SH-SY5Y (cell line): ENCODE results near the gene CCDC170.

Source experiments
- GATA2 ChIP-seq: IDR thresholded peaks from 2 replicates; pipeline ENCODE4 v1.6.1; 2011; ENCODE audit warnings: mild to moderate bottlenecking, low read depth, low read length
- GATA3 ChIP-seq: IDR thresholded peaks from 2 replicates; pipeline ENCODE4 v1.6.1; 2011; ENCODE audit warnings: low read depth, mild to moderate bottlenecking, low read length, moderate library complexity

Gene CCDC170

DNA sequence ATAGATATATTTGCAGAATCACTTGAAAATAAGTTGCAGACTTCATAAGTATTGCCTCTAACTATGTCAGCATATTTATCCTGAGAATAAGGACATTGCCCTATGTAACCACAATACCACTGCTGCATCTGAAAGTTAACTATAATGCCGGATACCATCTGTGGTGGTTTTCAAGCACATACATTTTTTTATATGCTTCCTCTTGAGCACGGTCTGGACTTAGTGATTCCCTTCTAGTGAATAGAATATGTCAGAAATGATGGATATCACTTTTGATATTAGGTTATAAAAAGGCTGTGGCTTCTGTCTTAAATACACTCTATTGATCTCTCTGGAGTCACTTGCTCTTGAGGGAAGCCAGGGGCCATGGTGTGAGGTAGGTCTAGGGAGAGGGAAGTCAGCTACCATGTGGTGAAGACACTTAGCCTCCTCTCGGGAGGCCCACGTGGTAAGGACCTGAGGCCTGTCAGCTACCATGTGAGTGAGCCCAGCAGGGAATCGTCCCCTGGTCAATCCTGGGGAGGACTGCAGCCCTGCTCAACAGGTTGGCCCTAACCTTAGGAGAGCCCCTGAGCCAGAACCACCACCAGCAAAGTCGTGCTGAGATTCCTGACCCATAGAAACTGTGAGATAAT, 57.5 kb downstream of the CCDC170 start:
- no peak for TF ChIP-seq GATA2
- no peak for TF ChIP-seq GATA3

DNA sequence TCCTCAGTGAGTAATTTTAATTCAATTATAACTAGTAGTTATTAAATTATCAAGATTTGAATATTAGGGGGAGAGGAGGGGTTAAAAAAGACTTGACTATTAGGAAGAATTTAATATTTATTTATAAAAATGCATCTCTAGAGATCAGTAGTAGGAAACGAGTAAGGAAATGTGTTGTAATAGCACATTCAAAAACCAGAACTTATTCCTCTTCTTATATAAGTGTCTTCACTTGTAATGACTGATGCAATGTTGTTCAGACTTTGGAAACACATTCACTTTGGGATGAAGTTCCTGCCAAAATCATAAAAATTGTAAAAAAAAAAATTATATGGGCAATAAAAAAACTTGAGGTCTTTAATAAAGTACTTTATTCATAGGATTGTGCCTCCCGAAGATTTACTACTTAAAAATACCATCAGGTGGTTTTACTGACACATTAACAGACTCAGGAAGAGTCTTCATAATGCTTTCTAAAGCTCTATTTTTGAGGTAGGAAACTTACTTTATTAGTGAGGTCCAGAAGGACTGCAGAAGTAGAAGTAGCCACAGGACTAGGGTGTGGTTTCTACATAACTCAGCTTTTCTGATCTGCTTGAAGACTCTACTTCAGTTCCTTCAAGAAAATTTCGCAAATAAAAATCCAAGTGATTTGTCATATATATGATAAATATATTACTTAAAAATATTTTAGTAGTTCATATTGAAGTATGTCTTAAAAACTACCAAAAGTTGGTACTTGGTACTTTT, 59.8 kb downstream of the CCDC170 start:
- no peak for TF ChIP-seq GATA2
- TF ChIP-seq GATA3 = no peak

DNA sequence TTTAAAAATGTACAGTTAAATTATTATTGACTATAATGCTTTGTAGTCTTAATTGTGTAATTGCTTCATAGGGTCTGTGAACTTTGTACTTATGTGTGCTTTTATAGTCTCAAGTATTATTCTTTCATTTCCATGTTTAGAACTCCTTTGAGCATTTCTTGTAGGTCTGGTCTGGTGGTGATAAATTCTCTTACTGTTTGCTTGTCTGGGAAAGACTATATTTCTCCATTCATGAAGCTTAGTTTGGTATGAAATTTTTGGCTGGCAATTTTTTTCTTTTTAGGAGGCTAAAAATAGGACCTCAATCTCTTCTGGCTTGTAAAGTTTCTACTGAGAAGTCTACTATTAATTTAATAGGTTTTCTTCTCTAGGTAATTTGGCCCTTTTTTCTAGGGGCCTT, 67.4 kb downstream of the CCDC170 start:
- TF ChIP-seq GATA2 = no peak
- no peak for TF ChIP-seq GATA3

DNA sequence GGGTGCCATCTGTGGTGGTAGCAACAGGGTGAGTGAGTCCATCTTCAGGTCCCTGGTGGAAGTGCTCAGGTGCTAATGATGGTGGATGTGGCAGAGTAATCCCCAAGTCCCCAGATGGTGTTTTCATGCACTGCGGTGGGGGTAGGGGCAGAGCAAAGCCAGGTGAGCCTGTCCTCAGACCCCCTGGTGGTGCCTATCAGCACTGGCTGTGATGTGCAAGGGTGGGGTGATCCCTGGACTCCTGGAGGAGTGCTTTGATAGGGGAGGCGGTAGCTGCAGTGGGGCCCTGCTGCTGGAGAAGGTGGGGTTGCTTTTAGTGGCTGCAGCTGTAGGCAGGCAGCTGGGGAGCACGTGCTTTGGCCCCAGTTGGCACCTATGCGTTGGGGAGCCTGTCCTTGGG, 70.8 kb downstream of the CCDC170 start:
- TF ChIP-seq GATA3 (no peak), GATA2 (no peak)

DNA sequence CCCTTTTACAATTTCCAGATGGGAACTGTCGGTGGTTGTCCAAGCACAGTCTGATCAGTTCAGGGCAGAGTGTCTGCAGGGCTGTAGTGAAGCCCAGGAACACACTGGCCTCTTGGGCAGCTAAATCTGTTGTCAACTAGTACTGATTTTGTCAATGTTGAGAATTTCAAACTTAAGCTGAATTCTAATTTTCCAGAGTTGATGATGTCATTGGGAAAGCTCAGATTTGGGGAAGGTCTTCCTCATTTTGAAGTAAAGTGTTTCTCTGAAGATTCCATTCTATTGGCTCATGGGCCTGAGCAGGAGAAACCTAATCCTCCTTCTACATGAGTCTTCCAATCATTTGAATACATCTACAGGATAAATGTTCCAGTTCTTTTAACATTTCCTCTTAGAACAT, 72.1 kb downstream of the CCDC170 start:
- TF ChIP-seq GATA3 (no peak), GATA2 (no peak)

DNA sequence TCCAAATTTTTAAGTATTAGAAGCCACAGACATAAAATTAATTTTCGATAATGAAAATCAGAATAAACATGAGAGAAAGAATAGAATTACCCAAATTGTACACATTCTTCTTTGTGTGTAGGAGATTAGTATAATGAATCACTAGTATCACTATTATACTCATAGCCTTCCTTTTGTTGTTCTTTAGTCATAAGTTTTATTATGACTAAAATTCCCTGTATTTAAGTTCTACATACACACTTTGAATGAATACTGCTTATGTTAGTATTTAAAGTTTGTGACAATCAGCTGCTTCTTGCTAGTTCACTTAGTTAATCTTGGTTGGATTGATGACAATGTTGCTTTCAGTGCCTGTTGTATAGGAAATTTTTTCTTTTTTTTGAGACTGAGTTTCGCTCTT, 72.7 kb downstream of the CCDC170 start:
- no peak for TF ChIP-seq GATA2
- TF ChIP-seq GATA3 = no peak

DNA sequence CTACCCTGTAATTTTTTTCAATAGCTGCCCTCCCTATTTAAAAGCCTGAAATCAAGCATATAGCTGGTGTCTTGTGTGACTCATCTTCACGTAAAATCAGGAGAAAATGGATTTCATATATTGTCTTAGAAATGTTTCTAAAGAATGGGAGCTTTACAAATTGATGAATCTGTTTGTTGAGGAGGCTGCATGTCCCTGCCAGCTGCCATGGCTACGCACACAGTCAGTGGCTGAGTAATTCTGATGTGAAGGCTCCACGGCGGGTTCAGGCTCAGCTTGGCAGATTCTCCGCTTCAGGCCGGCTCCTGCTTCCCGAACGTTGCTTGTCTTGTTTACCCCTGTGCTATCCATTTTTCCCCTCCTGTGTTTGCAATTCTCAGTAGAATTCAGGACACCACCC, 82.8 kb downstream of the CCDC170 start:
- TF ChIP-seq GATA2 (no peak), GATA3 (no peak)

DNA sequence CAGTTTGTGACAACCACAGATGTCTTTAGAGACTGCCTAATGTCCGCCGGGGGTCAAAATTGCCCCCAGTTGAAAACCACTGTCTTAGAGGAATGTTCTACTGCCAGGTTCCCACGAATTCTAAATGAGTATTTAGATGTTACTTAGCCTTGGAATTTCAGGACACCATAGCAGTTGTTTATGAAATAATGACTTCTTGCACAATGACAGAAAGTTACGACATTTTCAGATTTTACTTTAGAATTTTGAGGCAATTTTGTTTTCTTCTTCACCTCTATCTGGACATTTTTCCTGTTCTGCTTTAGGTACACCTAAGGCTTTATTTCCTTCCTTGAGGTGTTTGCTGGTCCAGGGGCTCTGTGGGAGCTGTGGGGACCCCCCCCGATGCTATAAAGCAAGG, 83.4 kb downstream of the CCDC170 start:
- no peak for TF ChIP-seq GATA3
- TF ChIP-seq GATA2 = no peak

DNA sequence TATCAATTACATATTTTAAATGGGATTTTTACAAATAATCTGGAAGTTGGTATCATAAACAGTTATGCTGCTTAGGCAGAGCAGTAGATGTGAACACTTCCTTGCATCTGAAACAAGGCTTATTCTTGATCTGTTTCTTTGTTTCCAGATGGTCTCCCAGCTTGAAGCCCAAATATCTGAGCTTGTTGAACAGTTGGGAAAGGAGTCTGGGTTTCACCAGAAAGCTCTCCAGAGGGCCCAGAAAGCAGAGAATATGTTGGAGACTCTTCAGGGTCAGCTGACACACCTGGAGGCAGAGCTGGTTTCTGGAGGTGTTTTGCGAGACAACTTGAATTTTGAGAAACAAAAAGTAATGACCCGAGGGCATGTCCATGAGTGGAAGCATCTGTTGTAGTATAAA, 91.9 kb downstream of the CCDC170 start:
- no peak for TF ChIP-seq GATA2
- no peak for TF ChIP-seq GATA3

DNA sequence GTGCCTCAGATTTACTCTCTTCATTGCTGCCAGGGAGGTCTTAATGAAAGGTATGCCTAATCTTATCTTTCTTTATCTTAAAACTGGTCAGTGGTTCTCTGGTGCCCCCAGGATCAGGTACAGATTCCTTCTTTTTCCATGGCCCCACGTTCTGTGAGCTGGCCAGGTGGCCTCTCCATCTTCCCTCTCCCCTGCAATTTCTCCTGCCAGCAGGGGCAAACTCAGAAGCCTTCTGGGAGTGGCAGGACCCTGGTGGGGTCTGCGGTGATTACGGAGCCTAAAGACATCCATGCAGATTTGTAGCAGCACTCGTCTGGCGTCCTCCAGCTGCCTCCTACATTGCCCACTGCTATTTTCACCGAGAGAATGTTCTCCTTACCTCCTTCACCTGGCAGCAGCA, 95.8 kb downstream of the CCDC170 start:
- TF ChIP-seq GATA2 (no peak), GATA3 (no peak)

DNA sequence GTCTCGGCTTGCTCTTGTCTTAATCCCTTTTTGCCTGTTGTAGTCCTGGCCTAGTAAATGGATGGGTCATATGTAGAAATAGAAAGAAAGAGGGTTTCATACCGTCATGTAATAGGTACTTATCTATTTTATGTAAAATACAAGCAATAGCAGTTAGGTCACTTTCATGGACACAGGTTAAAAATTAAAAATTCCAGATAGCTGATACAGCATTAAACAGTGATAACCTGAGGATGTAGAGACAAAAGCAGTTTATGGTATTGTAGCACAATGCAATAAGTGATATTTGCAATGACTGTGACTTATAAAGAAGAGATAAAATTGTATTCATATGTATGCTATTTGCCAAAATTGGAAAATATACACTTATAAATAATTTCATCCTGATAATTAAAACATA, 96.9 kb downstream of the CCDC170 start:
- TF ChIP-seq GATA3 = no peak
- no peak for TF ChIP-seq GATA2

DNA sequence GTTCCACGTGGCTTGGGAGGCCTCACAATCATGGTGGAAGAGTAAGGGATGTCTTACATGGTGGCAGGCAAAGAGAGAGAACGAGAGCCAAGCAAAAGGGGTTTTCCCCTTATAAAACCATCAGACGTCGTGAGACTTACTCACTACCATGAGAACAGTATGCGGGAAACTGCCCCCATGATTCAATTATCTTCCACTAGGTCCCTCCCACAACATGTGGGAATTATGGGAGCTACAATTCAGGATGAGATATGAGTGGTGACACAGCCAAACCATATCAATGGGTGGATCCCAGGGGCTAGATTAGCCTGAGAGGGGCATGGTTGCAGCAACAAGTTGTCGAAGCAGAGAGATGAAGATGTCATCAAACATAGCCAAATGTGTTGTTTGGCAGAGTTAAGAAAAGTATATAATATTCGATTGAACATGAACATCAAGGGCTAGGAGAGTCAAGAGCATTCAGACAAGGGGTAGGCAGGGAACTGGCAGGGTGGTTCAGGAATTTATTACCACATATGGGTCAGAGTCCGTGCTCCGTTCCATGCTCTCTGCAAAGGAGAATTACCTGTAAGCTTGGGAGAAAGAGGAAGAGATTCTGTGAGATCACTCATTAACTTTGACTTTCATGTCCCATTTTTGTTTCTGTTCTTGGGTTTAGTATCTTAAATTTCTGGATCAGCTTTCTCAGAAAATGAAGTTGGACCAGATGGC, 98.8 kb downstream of the CCDC170 start:
- TF ChIP-seq GATA2 = no peak
- TF ChIP-seq GATA3 = no peak

DNA sequence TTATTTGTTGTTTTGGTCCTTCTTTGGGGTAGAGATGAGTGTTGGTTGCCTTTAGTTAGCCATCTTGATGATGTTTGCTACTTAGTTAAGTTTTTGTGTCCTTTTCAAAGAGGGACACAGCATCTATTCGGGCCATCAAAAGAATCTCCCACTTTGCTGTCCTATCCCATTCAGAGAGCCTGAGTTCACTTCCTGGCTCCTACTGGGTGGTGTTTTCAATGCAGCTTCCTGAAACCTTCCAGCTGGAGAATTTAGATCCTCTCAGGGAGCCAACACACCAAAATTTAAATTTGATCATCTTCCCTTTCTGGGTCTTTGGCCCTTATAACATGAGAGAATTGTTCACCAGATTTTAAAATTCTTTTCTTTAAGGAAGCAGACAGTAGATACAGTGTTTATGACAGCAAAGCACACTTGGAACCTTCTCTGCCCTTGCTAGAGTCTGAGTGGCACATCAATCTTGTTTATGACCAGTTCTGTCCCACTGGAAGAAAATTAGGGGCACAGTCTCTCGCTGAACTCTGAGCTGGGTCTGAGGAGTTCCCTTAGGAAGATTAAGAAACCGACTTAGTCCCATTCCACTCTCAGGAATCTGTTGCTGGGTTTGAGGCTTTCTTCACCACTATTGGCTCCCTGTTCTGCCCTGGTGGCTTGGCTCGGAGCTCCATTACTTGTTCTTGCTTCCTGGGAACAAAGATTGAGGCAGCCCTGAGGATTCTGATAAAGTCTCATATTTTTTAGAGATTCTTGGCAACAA, 115.5 kb downstream of the CCDC170 start:
- no peak for TF ChIP-seq GATA3
- TF ChIP-seq GATA2 = no peak

DNA sequence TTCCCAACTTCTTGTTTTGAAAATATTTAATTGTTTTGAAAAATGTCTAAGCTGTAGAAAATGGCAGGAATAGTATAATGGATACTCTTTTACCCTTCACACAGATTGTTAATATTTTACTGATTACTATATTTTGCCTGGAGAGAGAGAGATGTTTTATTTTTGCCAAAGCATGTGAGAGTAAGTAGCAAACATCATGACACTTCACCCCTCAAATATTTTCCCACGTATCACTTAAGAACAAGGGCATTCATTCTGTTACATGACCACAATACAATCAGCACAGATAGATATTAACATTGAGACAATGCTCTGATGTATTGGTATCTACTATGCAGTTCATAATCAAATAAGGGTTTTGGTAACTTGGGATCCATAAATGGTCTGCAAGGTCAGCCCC, 116.5 kb downstream of the CCDC170 start:
- no peak for TF ChIP-seq GATA3
- no peak for TF ChIP-seq GATA2
